Endothelial cell of umbilical vein (primary cell): ENCODE measurements around the gene NCEH1. TPM values are rescaled to one million over a fixed set of nuclear protein-coding genes. Genes with fewer than 3 reads are reported as not detected.

Experiments used
- BruUV-seq: library from RNA; stranded (reverse); fragments of 400-500 nt; replicated peaks from 2 replicates; lab custom pipeline; 2021; lab: Mats Ljungman, UMichigan
- CTCF ChIA-PET: fragments of 300-600, 350-600 bp; sonication (Branson Sonifier 250); formaldehyde crosslinking; loops from one replicate; lab custom pipeline; 2021; ENCODE audit warnings: antibody characterized with exemption, inconsistent platforms; lab: Charles Lee
- POLR2A ChIA-PET: fragments of 300-600, 350-600 bp; sonication (Branson Sonifier 250); formaldehyde crosslinking; loops from one replicate; lab custom pipeline; 2021; ENCODE audit warnings: antibody characterized with exemption, inconsistent platforms; lab: Charles Lee
- DNase-seq: peaks from one replicate; pipeline ENCODE4 v3.0.0-alpha.2; 2011; ENCODE audit warnings: low read depth, low spot score
- FAIRE-seq: peaks from 2 replicates; lab custom pipeline; 2011; peaks lifted over from hg19 to GRCh38; lab: Jason Lieb, UNC
- H2AFZ ChIP-seq: 2 replicates; pipeline ENCODE4 v1.6.0; 2012; ENCODE audit warnings: low read depth, low read length, control low read depth, inconsistent platforms
- H3K27ac ChIP-seq: 2 replicates; pipeline ENCODE4 v1.5.1; 2011; ENCODE audit warnings: low read depth, mild to moderate bottlenecking, control low read depth, low read length, moderate library complexity; ENCODE audit not compliant: insufficient read depth
- H3K27me3 ChIP-seq, 2 experiments: 2 replicates each; pipeline versions ENCODE4 v1.6.0 to v1.6.1; 2011; ENCODE audit warnings: low read length in 2 of 2, mixed read lengths in 1 of 2; ENCODE audit not compliant: control insufficient read depth in 2 of 2, insufficient read depth in 2 of 2
- H3K36me3 ChIP-seq, 2 experiments: 2 replicates in 1 of 2; 3 replicates in 1 of 2; pipeline ENCODE4 v1.5.1; 2011; ENCODE audit warnings: low read length in 2 of 2, mild to moderate bottlenecking in 1 of 2, moderate library complexity in 1 of 2; ENCODE audit not compliant: control insufficient read depth in 2 of 2, insufficient read depth in 2 of 2; ENCODE audit errors: extremely low read depth in 1 of 2
- H3K4me1 ChIP-seq: 3 replicates; pipeline ENCODE4 v1.5.1; 2011; ENCODE audit warnings: mild to moderate bottlenecking, low read length; ENCODE audit not compliant: control insufficient read depth, insufficient read depth; ENCODE audit errors: extremely low read depth
- H3K4me2 ChIP-seq: 2 replicates; pipeline ENCODE4 v1.6.1; 2011; ENCODE audit warnings: low read length, control low read depth, mixed read lengths; ENCODE audit not compliant: insufficient read depth
- H3K4me3 ChIP-seq, 3 experiments: fragments of 200-600 bp in 1 of 3; sonication (generic), shearing (Covaris generic) in 1 of 3; replicated peaks in 1 of 3; 2 replicates each; pipeline ENCODE4 v1.5.1; 2011 to 2016; ENCODE audit warnings: control low read depth in 3 of 3, low read length in 3 of 3, mild to moderate bottlenecking in 2 of 3, inconsistent platforms in 1 of 3, low read depth in 1 of 3, moderate library complexity in 1 of 3; ENCODE audit not compliant: insufficient read depth in 1 of 3
- H3K79me2 ChIP-seq: 2 replicates; pipeline ENCODE4 v1.6.0; 2012; ENCODE audit warnings: low read length, inconsistent platforms; ENCODE audit not compliant: control insufficient read depth, insufficient read depth
- H3K9ac ChIP-seq: replicated peaks from 2 replicates; pipeline ENCODE3; 2011; ENCODE audit warnings: low read length, control low read depth; ENCODE audit not compliant: insufficient read depth; ENCODE audit errors: extremely low read depth
- H3K9me1 ChIP-seq: replicated peaks from 3 replicates; pipeline ENCODE4 v1.6.0; 2011; ENCODE audit warnings: mild to moderate bottlenecking, low read length; ENCODE audit not compliant: control insufficient read depth, insufficient read depth; ENCODE audit errors: extremely low read depth
- H3K9me3 ChIP-seq: replicated peaks from 2 replicates; pipeline ENCODE4 v1.5.1; 2012; ENCODE audit warnings: low read length, inconsistent platforms; ENCODE audit not compliant: control insufficient read depth, insufficient read depth
- H4K20me1 ChIP-seq: replicated peaks from 2 replicates; pipeline ENCODE3; 2011; ENCODE audit warnings: mild to moderate bottlenecking, low read length; ENCODE audit not compliant: control insufficient read depth, insufficient read depth; ENCODE audit errors: extremely low read depth
- CTCF ChIP-seq, 2 donors: IDR thresholded peaks; 1 replicate in 1 of 2; 2 replicates in 1 of 2; pipeline ENCODE4 v1.5.1; 2011; ENCODE audit warnings: low read length in 2 of 2, mild to moderate bottlenecking in 2 of 2, moderate library complexity in 2 of 2, control low read depth in 1 of 2, inconsistent platforms in 1 of 2, low read depth in 1 of 2; ENCODE audit not compliant: insufficient read depth in 1 of 2; ENCODE audit errors: extremely low read depth in 1 of 2
- EZH2 ChIP-seq: IDR thresholded peaks from 2 replicates; pipeline ENCODE4 v1.6.1; 2012; ENCODE audit warnings: borderline replicate concordance, low read depth, mild to moderate bottlenecking, moderate library complexity, low read length, inconsistent platforms; ENCODE audit not compliant: severe bottlenecking
- FOS ChIP-seq: IDR thresholded peaks from 2 replicates; pipeline ENCODE4 v1.6.1; 2011; ENCODE audit warnings: mild to moderate bottlenecking, low read length, moderate library complexity, borderline replicate concordance; ENCODE audit not compliant: insufficient read depth
- GATA2 ChIP-seq: IDR thresholded peaks from 2 replicates; pipeline ENCODE4 v1.7.0; 2011; ENCODE audit warnings: low read depth, mild to moderate bottlenecking, moderate library complexity, mixed read lengths, low read length; ENCODE audit not compliant: insufficient read length, insufficient read depth
- JUN ChIP-seq: IDR thresholded peaks from 2 replicates; pipeline ENCODE4 v1.6.1; 2011; ENCODE audit warnings: borderline replicate concordance, low read depth; ENCODE audit not compliant: insufficient read length, insufficient read depth
- MAX ChIP-seq: IDR thresholded peaks from 2 replicates; pipeline ENCODE4 v1.6.1; 2011; ENCODE audit not compliant: insufficient read depth, insufficient read length
- MYC ChIP-seq: IDR thresholded peaks from one replicate; pipeline ENCODE4 v1.6.1; 2011; ENCODE audit warnings: mild to moderate bottlenecking, low read depth, low read length
- POLR2A ChIP-seq: IDR thresholded peaks from 2 replicates; pipeline ENCODE4 v1.6.1; 2012; ENCODE audit warnings: low read depth, mild to moderate bottlenecking, control low read depth, low read length
- POLR2AphosphoS5 ChIP-seq: IDR thresholded peaks from 2 replicates; pipeline ENCODE4 v1.6.1; 2012; ENCODE audit warnings: low read depth, mild to moderate bottlenecking, control low read depth, low read length, moderate library complexity; ENCODE audit not compliant: insufficient read depth
- dilution Hi-C: fragments of 300-500 bp; cut with MboI; formaldehyde crosslinking; loops from one replicate; pipeline ENCODE4 v1.15.0; 2019; ENCODE audit warnings: low sequenced_read_pairs; ENCODE audit not compliant: extremely low pct_ligation_motif_present
- intact Hi-C: fragments of 100-400 bp; cut with micrococcal nuclease; formaldehyde crosslinking; loops from one replicate; pipeline ENCODE4 v1.10.0; 2022
- polyA plus RNA-seq, 4 experiments: library from polyadenylated mRNA; depleted of rRNA in 3 of 4; stranded (reverse) in 3 of 4; unstranded in 1 of 4; fragments of >200 nt; gene quantifications; 2 replicates each; pipeline versions ENCODE4 v1.2.1 to v1.2.3, GENCODE V29; 2011 to 2012; ENCODE audit warnings: missing spikeins in 1 of 4
- total RNA-seq: library from RNA; stranded (reverse); gene quantifications from 2 replicates; pipeline ENCODE4 v1.2.3, GENCODE V29; 2021

The NCEH1 gene
- total and polyA plus RNA-seq, 2 donors (not counting 3 experiments of a cell fraction or from before 2014, with no cell fraction given): 10.0 to 20.3 TPM

- TF ChIP-seq MYC (no peak), EZH2 (no peak), CTCF (IDR thresholded peaks at IDR 0.05; ENCODE audit: extremely low read depth in 1 of 2, insufficient read depth in 1 of 2, low read depth in 1 of 2, low read length in 2 of 2) (peak; percentile 52 to 54), POLR2AphosphoS5 (no peak), JUN (peak; percentile 68), FOS (peak; percentile 44), GATA2 (no peak), MAX (no peak), POLR2A (no peak)
- Histone ChIP-seq H3K27me3 (no peaks in the 10 kb centered on the region), H3K4me1 (peaks cover 34% of the 10 kb centered on the region), H3K79me2 (peaks cover 35% of the 10 kb centered on the region), H3K9me1 (no peaks in the 10 kb centered on the region), H3K9ac (peak overlapping the region; percentile 56), H3K9me3 (no peaks in the 10 kb centered on the region), H3K4me3 (peak overlapping the region in 1 of 3 experiments; percentile 44), H4K20me1 (no peaks in the 10 kb centered on the region), H3K36me3 (no peaks in the 10 kb centered on the region), H3K4me2 (peak overlapping the region; percentile 75), H2AFZ (peak overlapping the region; percentile 2), H3K27ac (peak overlapping the region; percentile 81)
- FAIRE-seq (peak; percentile 70), DNase-seq (peak; percentile 80)
- TSS peak; percentile 94 for BruUV-seq
- dilution Hi-C loops: no loop called here
- intact Hi-C loops: loop anchor here (10.0 kb wide), 1 partner anchor 369 kb away; no protein-coding TSS in a partner anchor
- CTCF ChIA-PET: interaction anchor here (1.0 to 3.9 kb wide), 6 partner anchors 9 to 74 kb away, joined by 3 to 91 read pairs (median 8); partner anchors contain the start of genes ECT2 and NCEH1
- POLR2A ChIA-PET: no interaction called here
These were observed 35.2 kb downstream of the NCEH1 start for GRCh38 chr3:172675441-172676193.
